Neural cell (in vitro differentiated cells): ENCODE measurements around the gene SLC30A5. TPM values are rescaled to one million over a fixed set of nuclear protein-coding genes. Genes with fewer than 3 reads are reported as not detected.

Experiments used
- H2AFZ ChIP-seq: fragments of 200-600, 300-800 bp; sonication (generic), shearing (Covaris generic); 2 replicates; pipeline ENCODE4 v1.6.0; 2014; ENCODE audit warnings: low read depth, mild to moderate bottlenecking, antibody characterized with exemption, low read length, moderate library complexity
- H3F3A ChIP-seq: fragments of 200-600 bp; shearing (Covaris generic); 2 replicates; pipeline ENCODE4 v1.6.1; 2016; ENCODE audit warnings: mild to moderate bottlenecking, moderate library complexity, mixed read lengths, antibody characterized with exemption, low read length; ENCODE audit not compliant: insufficient read depth, poor library complexity, severe bottlenecking
- H3K27ac ChIP-seq: fragments of 200-600, 300-800 bp; sonication (generic), shearing (Covaris generic); 2 replicates; pipeline ENCODE4 v1.5.1; 2014; ENCODE audit warnings: mild to moderate bottlenecking, low read length, moderate library complexity
- H3K27me3 ChIP-seq: fragments of 300-800, 200-600 bp; sonication (generic), shearing (Covaris generic); 2 replicates; pipeline ENCODE4 v1.6.0; 2014; ENCODE audit warnings: mild to moderate bottlenecking, low read depth, low read length, moderate library complexity; ENCODE audit not compliant: insufficient read depth
- H3K36me3 ChIP-seq: fragments of 300-800, 200-600 bp; sonication (generic), shearing (Covaris generic); 2 replicates; pipeline ENCODE4 v1.5.1; 2014; ENCODE audit warnings: mild to moderate bottlenecking, antibody characterized with exemption, low read length, moderate library complexity; ENCODE audit not compliant: insufficient read depth
- H3K4me2 ChIP-seq: fragments of 300-800, 200-600 bp; sonication (generic), shearing (Covaris generic); 2 replicates; pipeline ENCODE4 v1.6.0; 2014; ENCODE audit warnings: mild to moderate bottlenecking, low read length
- H3K4me3 ChIP-seq: fragments of 300-800, 200-600 bp; sonication (generic), shearing (Covaris generic); 2 replicates; pipeline ENCODE4 v1.5.1; 2014; ENCODE audit warnings: mild to moderate bottlenecking, low read length, moderate library complexity
- H3K79me2 ChIP-seq: fragments of 200-600 bp; shearing (Covaris generic); replicated peaks from 2 replicates; pipeline ENCODE4 v1.6.0; 2014; ENCODE audit warnings: mild to moderate bottlenecking, low read length, moderate library complexity; ENCODE audit not compliant: insufficient read depth
- H3K9ac ChIP-seq: fragments of 300-800, 200-600 bp; sonication (generic), shearing (Covaris generic); 2 replicates; pipeline ENCODE4 v1.6.1; 2016; ENCODE audit warnings: mild to moderate bottlenecking, low read length, mixed read lengths
- H3K9me2 ChIP-seq: fragments of 200-600 bp; shearing (Covaris generic); 2 replicates; pipeline ENCODE4 v1.6.1; 2016; ENCODE audit warnings: mild to moderate bottlenecking, low read length, mixed read lengths; ENCODE audit not compliant: insufficient read depth
- H3K9me3 ChIP-seq: fragments of 200-600, 300-800 bp; sonication (generic), shearing (Covaris generic); 2 replicates; pipeline ENCODE4 v1.6.1; 2016; ENCODE audit warnings: mild to moderate bottlenecking, mixed run types, low read length, moderate library complexity, mixed read lengths
- H4K20me1 ChIP-seq: fragments of 200-600 bp; shearing (Covaris generic); 2 replicates; pipeline ENCODE4 v1.6.1; 2016; ENCODE audit warnings: mild to moderate bottlenecking, mixed run types; ENCODE audit not compliant: insufficient read depth
- CTCF ChIP-seq: fragments of 450-650 bp; IDR thresholded peaks from 2 replicates; pipeline ENCODE4 v1.5.1; 2014; ENCODE audit warnings: antibody characterized with exemption, mild to moderate bottlenecking, moderate library complexity; ENCODE audit not compliant: poor library complexity, severe bottlenecking
- EP300 ChIP-seq: fragments of 450-650 bp; conservative IDR thresholded peaks from 2 replicates; pipeline ENCODE4 v1.6.1; 2014; ENCODE audit warnings: antibody characterized with exemption, mild to moderate bottlenecking, moderate library complexity; ENCODE audit not compliant: poor library complexity, severe bottlenecking
- EZH2 ChIP-seq: fragments of 200-600, 300-800 bp; shearing (Covaris generic), sonication (generic); IDR thresholded peaks from 2 replicates; pipeline ENCODE4 v1.6.1; 2014; ENCODE audit warnings: antibody characterized with exemption, low read length, borderline replicate concordance, mild to moderate bottlenecking; ENCODE audit not compliant: insufficient read depth, poor library complexity, severe bottlenecking
- MXI1 ChIP-seq: fragments of 450-650 bp; conservative IDR thresholded peaks from 2 replicates; pipeline ENCODE4 v1.6.1; 2014; ENCODE audit warnings: antibody characterized with exemption, mild to moderate bottlenecking; ENCODE audit not compliant: poor library complexity, severe bottlenecking
- POLR2AphosphoS5 ChIP-seq: IDR thresholded peaks from 2 replicates; pipeline ENCODE4 v1.6.1; 2012
- RAD21 ChIP-seq: fragments of 450-650 bp; conservative IDR thresholded peaks from 2 replicates; pipeline ENCODE4 v1.6.1; 2014; ENCODE audit warnings: antibody characterized with exemption, mild to moderate bottlenecking, moderate library complexity
- REST ChIP-seq: IDR thresholded peaks from 2 replicates; pipeline ENCODE4 v1.6.1; 2012; ENCODE audit warnings: borderline replicate concordance
- SMC3 ChIP-seq: fragments of 450-650 bp; conservative IDR thresholded peaks from 2 replicates; pipeline ENCODE4 v1.6.1; 2014; ENCODE audit warnings: antibody characterized with exemption, mild to moderate bottlenecking, moderate library complexity; ENCODE audit not compliant: poor library complexity
- TAF1 ChIP-seq: IDR thresholded peaks from 2 replicates; pipeline ENCODE4 v1.6.1; 2012; ENCODE audit warnings: low read depth
- polyA plus RNA-seq: library from polyadenylated mRNA; depleted of rRNA; stranded (reverse); fragments of >200 nt; gene quantifications from 2 replicates; pipeline ENCODE4 v1.2.3, GENCODE V29; 2014

SLC30A5 gene
- polyA plus RNA-seq, 1 donor from 2014 or later = 44.1 TPM

- Histone ChIP-seq H2AFZ (no peak overlapping the region), H3K27ac (no peak overlapping the region), H3K9ac (no peak overlapping the region), H3K9me2 (no peaks in the 10 kb centered on the region), H3K27me3 (no peaks in the 10 kb centered on the region), H3K9me3 (no peaks in the 10 kb centered on the region), H3K4me3 (no peak overlapping the region), H3K4me2 (no peak overlapping the region), H3K79me2 (no peaks in the 10 kb centered on the region), H4K20me1 (no peaks in the 10 kb centered on the region), H3F3A (no peaks in the 10 kb centered on the region), H3K36me3 (no peaks in the 10 kb centered on the region)
- no peak for TF ChIP-seq CTCF
- TF ChIP-seq RAD21 = no peak
Observed at GRCh38 chr5:69075522-69076179, 18.2 kb upstream of the SLC30A5 start.

GRCh38 chr5:69078921-69079540 lies 14.8 kb upstream of the SLC30A5 start:
- H2AFZ ChIP-seq = no peak overlapping the region
- no peaks in the 10 kb centered on the region for H3K79me2 ChIP-seq
- H3K4me2 ChIP-seq = no peak overlapping the region
- H3K9ac ChIP-seq = no peak overlapping the region
- H4K20me1 ChIP-seq = no peaks in the 10 kb centered on the region
- no peak overlapping the region for H3K27ac ChIP-seq
- H3K27me3 ChIP-seq = no peaks in the 10 kb centered on the region
- no peaks in the 10 kb centered on the region for H3K9me3 ChIP-seq
- H3K4me3 ChIP-seq = no peak overlapping the region
- H3K9me2 ChIP-seq = no peaks in the 10 kb centered on the region
- no peaks in the 10 kb centered on the region for H3F3A ChIP-seq
- no peak for TF ChIP-seq POLR2AphosphoS5
- TF ChIP-seq SMC3 = no peak
- no peak for TF ChIP-seq TAF1
- no peak for TF ChIP-seq CTCF
- no peak for TF ChIP-seq EZH2
- TF ChIP-seq MXI1 = no peak
- no peak for TF ChIP-seq EP300
- no peaks in the 10 kb centered on the region for H3K36me3 ChIP-seq

GRCh38 chr5:69079556-69079955 lies 14.3 kb upstream of the SLC30A5 start:
- Histone ChIP-seq H3K79me2 (no peaks in the 10 kb centered on the region), H2AFZ (no peak overlapping the region)

More at GRCh38 chr5:69079556-69079955, 14.3 kb upstream of the SLC30A5 start:
- H4K20me1 ChIP-seq = no peaks in the 10 kb centered on the region
- no peaks in the 10 kb centered on the region for H3K9me2 ChIP-seq
- no peaks in the 10 kb centered on the region for H3K27me3 ChIP-seq
- no peak overlapping the region for H3K4me3 ChIP-seq
- H3F3A ChIP-seq = no peaks in the 10 kb centered on the region
- no peak for TF ChIP-seq EZH2
- TF ChIP-seq RAD21 = no peak
- TF ChIP-seq SMC3 = no peak
- no peak for TF ChIP-seq TAF1
- TF ChIP-seq CTCF = no peak
- no peak for TF ChIP-seq EP300
- no peak for TF ChIP-seq MXI1
- TF ChIP-seq REST = no peak
- no peak for TF ChIP-seq POLR2AphosphoS5
- no peak overlapping the region for H3K4me2 ChIP-seq
- no peak overlapping the region for H3K27ac ChIP-seq
- H3K9me3 ChIP-seq = no peaks in the 10 kb centered on the region
- H3K36me3 ChIP-seq = no peaks in the 10 kb centered on the region
- H3K9ac ChIP-seq = no peak overlapping the region
